HG03521 (cell line): ENCODE data around the gene ADAM33.

Experiments
- ATAC-seq: cut with Tn5 transposase; IDR thresholded peaks from one replicate; pipeline ENCODE4 v1.9.1; 2021; ENCODE audit warnings: mild to moderate bottlenecking, moderate library complexity; ENCODE audit not compliant: unreplicated experiment

ADAM33 gene, protein sequence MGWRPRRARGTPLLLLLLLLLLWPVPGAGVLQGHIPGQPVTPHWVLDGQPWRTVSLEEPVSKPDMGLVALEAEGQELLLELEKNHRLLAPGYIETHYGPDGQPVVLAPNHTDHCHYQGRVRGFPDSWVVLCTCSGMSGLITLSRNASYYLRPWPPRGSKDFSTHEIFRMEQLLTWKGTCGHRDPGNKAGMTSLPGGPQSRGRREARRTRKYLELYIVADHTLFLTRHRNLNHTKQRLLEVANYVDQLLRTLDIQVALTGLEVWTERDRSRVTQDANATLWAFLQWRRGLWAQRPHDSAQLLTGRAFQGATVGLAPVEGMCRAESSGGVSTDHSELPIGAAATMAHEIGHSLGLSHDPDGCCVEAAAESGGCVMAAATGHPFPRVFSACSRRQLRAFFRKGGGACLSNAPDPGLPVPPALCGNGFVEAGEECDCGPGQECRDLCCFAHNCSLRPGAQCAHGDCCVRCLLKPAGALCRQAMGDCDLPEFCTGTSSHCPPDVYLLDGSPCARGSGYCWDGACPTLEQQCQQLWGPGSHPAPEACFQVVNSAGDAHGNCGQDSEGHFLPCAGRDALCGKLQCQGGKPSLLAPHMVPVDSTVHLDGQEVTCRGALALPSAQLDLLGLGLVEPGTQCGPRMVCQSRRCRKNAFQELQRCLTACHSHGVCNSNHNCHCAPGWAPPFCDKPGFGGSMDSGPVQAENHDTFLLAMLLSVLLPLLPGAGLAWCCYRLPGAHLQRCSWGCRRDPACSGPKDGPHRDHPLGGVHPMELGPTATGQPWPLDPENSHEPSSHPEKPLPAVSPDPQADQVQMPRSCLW

DNA sequence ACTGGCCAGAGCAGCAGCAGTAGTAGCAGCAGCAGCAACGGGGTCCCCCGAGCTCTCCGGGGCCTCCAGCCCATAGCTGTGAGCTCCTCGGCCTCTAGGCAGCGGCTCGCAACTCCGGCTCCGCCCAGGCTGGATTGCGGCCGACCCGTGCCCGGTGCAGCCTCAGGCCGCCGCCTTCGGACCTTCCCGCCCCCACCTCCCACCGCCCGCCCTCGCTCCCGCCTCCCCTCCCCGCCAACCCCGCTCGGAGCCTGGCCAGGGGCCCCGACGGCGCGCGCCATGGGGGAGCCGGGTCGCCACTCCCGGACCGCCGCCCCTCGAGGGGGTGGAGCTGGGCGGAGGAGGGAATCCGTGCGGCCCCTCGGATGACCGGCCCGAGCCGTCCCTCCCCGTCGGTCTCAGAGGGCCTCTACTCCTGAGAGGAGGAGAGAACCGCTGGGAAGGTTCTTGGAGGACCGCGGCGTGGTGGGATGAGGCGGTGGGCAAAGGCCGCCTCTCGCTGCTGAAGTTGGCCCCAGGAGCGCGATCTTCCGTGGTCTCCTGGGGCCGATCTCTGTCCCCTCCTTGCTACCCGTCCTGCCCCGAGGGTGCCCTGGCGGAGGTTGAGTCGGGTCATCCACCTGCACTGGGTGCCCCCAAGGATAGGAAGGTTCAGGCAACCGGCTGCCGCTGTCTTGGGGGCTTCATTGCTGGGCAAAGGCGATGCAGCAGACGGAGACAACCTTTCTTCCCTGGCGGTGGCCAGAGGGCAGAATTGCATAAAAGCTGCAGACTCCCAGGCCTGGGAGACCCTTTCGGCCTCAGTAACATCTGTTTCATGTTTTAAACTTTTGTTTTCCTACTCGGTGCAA lies at the start of gene ADAM33:
Gene ADAM33, minus strand, starts transcription at position 80 of the 851 bp plus-strand sequence. Its CDS starts 6 bp downstream, at position 74.
- no peak for ATAC-seq

DNA sequence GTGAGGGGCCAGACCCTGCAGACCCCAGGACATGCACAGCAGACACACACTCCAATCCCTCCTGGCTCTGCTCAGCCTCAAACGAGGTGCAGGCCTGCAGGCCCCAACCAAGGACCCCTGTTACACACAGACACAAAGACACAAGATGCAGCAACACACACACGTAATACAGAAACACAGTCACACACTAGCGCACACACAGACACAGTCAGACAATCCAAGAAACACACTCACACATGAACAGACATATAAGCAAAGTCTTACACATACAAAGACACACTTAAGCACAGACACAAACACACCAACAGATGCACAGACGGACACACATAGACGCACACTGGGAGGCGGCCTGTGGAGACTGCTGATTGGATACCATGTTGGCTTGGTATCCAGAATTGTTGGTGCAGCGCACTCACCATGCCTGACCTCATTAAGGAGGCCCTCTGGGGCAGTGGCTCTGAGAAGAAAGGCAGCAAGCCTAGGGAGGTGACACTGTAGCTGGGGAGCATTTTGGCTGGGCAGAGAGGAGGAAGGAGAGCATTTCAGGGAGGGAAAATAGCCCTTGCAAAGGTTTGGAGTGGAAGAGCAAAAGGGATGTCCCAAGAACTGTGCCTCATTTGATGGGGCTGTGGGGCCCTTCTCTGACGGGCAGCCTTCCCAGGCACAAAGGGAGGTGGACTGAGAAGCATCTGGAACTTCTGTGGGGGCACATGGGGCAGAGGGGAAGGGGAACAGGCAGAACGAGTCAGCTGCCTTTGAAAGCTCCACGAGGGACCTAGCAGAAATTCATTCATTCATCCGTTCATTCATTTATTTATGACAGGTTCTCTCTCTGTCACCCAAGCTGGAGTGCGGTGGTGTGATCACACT lies 49.2 kb upstream of the ADAM33 start:
- no peak for ATAC-seq

DNA sequence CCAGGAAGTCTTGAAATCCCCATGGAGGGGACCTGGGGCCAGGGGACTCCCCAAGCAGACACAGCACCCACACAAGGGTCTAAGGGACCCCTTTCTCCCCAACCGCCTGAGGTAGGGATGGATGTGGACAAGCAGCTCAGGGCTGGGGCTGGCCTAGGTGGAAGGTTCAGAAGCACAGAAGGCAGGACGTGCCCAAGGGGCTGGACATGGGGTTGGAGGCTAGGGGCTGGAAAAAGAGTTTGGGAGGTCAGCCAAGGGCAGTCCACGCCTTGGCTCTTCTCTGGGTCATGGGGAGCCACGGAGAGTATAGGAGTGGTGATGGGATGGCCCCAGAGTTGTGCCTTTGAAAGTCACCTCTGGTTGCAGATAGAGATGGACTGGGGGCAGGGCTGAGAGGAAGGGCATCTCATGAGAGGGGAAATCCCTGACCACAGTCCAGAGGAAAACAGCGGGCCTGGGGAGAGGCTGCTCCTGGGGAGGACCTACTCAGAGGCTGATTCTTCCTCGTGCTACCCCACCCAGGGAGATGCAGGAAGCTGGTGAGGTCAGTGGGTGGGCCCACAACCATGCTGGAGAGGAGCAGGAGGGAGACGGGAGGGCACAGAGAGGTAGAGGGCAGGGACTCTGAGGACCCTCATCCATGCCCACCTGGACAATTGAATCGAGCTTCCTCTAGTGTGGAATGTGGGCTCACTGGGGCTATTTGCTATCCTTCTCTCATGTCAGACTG lies 48.2 kb upstream of the ADAM33 start:
- ATAC-seq, result no peak

DNA sequence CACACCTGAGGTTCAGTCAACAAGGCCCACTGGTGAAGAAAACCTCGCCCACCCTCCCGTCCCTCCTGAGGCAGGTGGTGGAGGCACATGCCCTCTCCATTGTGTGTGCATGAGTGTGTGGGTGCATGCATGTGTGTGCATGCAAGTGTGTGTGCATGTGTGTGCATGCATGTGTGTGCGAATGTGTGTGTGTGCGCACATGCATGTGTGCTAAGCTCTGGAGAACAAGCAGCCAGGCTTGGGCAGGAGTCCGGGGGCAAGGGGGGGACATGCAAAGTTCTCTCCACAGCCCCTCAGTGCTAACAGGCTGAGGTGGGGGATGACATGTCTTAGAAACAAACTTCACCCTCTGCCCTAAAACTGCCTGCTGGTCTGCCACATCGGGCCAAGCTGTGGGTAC lies 47.6 kb upstream of the ADAM33 start:
- ATAC-seq, result no peak

DNA sequence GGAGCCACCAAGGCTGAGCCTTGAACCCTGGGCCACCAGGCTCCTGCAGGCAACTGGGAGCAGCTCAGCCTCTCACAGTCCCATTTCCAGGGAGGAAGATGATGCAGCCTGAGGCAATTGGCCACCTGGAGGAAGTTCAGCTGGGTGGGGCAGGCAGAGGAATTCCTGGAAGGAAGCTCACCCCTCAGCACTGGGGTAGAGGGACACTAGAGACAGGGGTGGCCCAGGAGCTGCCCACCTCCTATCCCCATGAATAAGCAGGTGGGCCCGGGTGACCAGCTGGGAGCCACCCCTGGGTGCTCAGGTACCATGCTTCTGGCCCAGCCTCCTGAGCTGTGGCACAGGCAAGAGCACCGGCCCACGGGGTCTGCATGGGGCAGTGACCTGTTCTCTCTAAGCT lies 47.1 kb upstream of the ADAM33 start:
- no peak for ATAC-seq

DNA sequence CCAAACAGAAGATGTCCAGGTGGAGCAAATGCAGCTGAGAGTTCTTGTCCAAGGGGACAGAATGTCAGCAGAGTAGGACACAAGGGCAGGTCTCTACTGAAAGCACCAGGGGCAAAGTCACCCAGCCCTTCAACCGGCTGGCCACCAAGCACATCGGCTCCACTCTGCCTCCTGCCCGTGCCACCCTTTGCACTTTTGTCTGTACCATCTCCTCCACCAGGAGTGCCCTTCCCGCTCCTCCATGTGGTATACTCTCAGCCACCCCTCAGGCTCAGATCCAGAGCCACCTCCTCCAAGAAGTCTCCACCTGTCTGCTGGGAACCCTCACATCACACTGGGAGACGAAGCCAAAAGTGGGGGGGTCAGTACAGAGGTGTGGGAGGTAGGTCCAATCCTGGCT lies 46.5 kb upstream of the ADAM33 start:
- no peak for ATAC-seq

DNA sequence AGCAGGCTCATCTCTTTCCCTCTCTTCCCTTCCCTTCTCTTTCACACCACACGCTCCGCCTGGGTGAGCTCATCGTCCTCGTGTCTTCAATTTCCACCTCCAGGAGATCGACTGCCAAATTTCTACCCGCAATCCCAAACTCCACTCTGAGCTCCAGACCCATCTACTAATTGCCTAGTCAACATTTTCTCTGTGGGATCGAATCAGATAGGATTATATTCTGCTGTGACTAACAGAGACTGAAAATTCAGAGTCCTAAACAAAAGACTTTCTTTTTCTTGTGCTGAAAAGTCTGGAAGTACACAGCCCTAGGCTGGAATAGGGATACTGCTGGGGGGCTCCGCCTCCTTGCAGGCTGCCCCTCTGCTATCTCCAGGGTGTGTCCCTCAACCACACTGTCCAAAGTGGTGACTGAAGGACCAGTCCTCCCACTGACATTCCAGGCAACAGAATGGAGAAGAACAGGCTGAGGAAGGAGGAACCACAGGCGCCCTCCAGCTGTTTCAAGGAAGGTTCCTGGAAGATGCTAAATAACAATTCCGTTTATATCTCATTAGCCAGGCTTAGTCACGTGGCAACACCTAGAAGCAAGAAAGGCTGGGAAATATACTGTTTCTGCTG lies 45.7 kb upstream of the ADAM33 start:
- no peak for ATAC-seq

DNA sequence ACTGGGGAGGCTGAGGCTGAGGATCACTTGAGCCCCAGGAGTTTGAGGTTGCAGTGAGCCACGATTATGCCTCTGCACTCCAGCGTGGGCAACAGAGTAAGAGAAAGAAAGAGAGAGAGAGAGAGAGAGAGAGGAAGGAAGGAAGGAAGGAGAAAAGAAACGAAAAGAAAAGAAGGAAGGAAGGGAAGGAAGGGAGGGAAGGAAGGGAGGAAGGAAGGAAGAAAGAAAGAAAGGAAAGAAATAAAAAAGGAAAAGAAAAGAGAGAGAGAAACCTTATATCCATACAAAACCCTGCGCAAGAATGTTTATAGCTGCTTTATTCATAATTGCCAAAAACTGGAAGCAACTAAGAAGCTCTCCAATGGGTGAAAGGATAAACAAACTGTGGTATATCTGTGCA lies 42.5 kb upstream of the ADAM33 start:
- no peak for ATAC-seq

DNA sequence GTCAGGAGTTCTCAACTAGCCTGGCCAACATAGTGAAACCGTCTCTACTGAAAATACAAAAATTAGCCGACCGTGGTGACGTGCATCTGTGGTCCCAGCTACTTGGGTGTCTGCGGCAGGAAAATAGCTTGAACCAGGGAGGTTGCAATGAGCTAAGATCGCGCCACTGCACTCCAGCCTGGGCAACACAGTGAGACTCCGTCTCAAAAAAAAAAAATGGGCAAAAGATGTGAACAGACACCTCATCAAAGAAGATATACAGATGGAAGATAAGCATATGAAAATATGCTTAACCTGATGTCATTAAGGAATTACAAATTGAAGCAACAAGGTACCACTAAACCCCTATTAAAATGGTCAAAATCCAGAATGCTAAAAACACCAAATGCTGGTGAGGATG lies 41.5 kb upstream of the ADAM33 start:
- no peak for ATAC-seq

DNA sequence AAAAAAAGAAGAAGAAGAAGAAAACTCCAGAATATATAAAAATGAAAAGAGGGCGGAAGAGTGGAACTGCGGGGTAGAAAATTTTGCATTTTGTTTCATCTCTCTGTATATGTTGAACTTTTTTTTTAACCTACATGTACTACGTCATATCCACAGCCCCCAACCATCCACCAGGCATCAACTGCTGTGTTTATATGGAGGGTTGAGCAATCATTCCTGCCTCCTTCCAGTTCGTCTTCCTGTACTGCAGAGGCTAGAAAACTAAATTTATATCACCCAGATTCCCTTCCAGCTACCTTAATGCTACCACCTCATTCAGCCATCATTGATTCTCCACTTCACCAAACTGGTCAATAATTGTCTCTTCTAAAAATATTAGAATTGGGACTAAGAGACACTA lies 40.1 kb upstream of the ADAM33 start:
- no peak for ATAC-seq

DNA sequence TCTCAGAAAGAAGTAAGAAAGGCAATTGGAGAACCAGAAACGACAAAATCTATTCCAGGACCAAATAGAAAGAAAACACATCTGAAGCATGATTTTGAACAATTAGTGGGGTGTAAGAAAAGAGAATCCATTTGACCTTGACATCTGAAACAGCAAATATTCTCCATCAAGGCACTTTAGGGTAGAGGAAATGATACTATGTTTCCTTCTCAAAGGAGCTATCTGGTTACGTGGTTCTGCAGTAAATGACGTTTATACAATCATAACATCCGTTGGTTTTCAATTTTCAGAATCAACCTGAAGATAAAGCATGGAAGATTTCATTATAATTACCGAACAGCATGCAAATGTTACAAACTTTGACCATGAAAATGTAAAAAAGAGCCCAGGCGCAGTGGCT lies 38.8 kb upstream of the ADAM33 start:
- no peak for ATAC-seq

DNA sequence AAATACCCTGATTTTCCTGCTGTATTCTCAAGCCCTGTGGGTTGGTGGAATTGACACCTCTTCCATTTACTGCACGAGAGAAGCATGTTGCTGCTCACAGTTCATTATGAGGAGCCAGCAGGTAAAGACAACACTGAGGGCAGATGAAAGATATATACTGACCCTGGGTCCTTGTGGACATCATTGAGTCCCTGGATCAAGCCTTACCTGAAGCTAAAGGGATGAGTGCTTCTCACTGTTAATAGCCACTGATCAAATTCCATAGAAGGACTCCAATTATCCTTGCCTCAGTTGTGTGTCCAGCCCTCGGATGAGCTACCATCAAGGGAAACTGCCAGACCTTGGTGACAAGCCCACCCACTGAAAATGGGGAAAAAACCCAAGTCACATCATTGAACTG lies 38.3 kb upstream of the ADAM33 start:
- no peak for ATAC-seq

DNA sequence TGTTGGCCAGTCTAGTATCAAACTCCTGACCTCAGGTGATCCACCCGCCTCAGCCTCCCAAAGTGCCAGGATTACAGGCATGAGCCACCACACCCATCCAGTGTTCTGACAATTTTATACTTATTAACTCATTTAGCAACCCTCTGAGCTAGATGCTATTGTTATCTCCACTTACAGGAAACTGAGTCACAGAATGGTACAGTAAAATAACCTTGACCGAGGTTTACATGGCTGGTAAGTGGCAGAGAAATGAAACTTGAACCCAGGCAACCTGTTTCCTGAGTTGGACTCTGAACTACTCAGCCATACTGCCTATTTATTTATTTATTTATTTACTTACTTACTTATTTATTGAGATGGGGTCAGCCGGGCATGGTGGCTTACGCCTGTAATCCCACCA lies 37.2 kb upstream of the ADAM33 start:
- no peak for ATAC-seq

DNA sequence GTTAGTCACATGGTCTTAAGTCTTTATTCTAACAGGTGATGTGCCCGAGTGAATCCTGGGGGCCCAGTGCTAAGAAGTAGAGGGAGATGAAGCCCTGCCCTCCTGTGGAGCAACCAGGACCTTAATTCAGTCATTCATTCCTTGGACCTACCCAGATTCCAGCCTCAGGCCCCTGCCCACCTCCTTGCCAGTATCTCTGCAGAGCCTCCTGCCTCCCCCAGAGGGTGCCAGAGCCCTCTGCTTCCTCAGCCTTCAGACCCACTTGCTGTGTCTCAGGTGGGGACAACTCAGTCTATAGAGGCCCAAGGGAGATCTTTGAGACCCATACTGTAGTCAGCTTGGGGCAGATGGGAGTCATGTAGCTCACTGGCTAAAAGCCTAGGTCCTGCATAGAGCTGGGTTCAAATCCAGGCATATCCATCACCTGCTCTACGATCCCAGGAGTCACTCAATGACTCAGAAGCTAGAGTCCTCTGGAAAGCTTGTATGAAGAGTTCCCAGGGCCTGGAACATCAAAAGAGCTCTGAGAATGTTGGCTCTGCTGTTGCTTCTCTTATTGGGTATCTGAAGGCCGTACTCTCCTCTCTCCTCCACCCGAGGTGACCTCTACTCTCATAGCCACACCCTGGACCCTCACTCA lies 34.5 kb upstream of the ADAM33 start:
- no peak for ATAC-seq

DNA sequence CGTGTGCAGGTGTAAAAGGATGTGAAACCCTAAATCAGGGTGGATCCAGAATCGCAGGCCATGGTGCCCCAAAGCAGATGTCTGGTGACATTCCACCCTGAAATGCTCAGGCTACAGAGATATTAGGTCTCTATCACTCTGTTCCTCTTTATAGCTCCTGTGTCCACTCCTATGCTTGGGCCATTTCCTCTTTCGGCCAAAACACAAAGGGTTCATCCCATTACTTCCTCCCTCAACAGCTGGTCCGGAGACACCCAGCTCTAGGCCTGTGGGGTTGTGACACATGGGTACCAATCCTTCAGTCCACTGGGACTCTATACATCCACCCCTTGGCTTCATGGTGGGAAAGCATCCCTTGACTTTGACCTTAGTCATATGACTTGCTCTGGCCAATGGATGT lies 32.3 kb upstream of the ADAM33 start:
- ATAC-seq, result no peak

DNA sequence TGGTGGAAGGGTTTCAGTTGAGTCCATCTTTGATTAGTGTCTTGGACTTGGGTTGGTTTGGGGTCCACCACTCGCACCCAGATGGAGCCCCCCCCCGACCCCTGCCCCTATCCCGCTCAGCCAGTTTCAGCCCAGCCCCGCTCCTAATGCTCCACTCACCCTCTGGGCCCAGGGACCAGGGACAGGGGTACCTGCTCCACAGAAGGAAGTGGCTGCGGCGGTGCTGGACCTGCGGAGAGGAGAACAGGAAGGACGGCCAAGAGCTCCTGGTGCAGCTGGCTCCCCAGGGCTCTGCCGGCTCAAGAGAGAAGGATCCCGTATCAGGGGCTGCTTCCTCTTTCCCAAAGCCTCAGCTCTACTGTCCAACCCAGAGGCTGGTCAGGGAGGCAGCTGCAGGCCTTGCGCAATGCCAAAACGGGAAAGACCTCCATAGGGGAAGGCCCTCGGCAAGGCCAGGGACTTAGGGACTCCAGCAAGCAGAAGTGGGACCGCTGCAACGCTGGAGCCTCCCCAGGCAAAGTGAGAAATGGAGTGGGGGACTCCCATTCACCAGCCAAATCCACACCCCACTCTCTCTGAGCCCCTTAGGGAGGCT lies 30.6 kb upstream of the ADAM33 start, which contains the start of gene SIGLEC1:
Gene SIGLEC1, minus strand, starts transcription at position 322 of the 595 bp plus-strand sequence. CDS start 5,472 bp downstream, outside the sequence.
- no peak for ATAC-seq

DNA sequence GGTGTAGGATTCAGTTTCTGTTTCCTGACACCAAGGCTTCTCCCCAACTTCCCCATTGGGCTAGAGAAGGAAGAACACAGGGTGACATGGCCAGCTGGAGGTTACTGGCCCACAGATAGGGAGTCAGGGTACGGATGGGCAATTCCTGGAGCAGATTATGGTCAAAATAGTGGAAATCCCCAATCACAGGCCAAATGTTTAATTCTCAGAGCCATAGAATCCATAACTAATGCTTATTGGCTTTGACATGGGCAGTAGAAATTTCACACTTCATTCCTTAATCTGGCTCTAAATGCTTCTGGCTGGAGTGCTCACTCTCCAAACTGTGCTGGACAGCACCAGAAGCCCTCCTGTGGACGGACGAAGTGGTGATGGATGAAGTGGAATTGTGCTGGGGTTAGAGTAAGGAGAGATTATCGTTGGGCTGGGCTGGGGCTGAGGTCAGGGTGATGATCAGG lies 29.7 kb upstream of the ADAM33 start:
- no peak for ATAC-seq
